Fibroblast of lung (primary cell): ENCODE measurements around the gene STRN3. TPM values are rescaled to one million over a fixed set of nuclear protein-coding genes. Genes with fewer than 3 reads are reported as not detected.

Source experiments
- DNase-seq, 2 donors: peaks; one replicate each; pipeline versions ENCODE4 v3.0.0 to v3.0.0-alpha.2; 2010; ENCODE audit warnings: low read depth in 2 of 2
- H2AFZ ChIP-seq: 2 replicates; pipeline ENCODE4 v1.5.1; 2012; ENCODE audit warnings: low read length, control low read depth, inconsistent platforms
- H3K27ac ChIP-seq: 2 replicates; pipeline ENCODE4 v1.5.1; 2011; ENCODE audit warnings: low read length, control low read depth; ENCODE audit not compliant: insufficient read depth
- H3K27me3 ChIP-seq: 2 replicates; pipeline ENCODE4 v1.5.1; 2011; ENCODE audit warnings: mild to moderate bottlenecking, low read length; ENCODE audit not compliant: control insufficient read depth, insufficient read depth
- H3K36me3 ChIP-seq: 2 replicates; pipeline ENCODE4 v1.5.1; 2011; ENCODE audit warnings: low read length; ENCODE audit not compliant: control insufficient read depth, insufficient read depth
- H3K4me1 ChIP-seq: 2 replicates; pipeline ENCODE4 v1.5.1; 2011; ENCODE audit warnings: low read length; ENCODE audit not compliant: control insufficient read depth, insufficient read depth; ENCODE audit errors: extremely low read depth
- H3K4me2 ChIP-seq: 2 replicates; pipeline ENCODE4 v1.5.1; 2011; ENCODE audit warnings: low read length, control low read depth; ENCODE audit not compliant: insufficient read depth; ENCODE audit errors: extremely low read depth
- H3K4me3 ChIP-seq, 4 experiments: fragments of 200-600 bp in 1 of 4; sonication (generic) in 1 of 4; replicated peaks in 1 of 4; 2 replicates each; pipeline ENCODE4 v1.5.1; 2011 to 2016; ENCODE audit warnings: low read length in 4 of 4, low read depth in 3 of 4, mild to moderate bottlenecking in 3 of 4, control low read depth in 2 of 4, inconsistent platforms in 1 of 4, mixed read lengths in 1 of 4; ENCODE audit not compliant: insufficient read depth in 1 of 4; ENCODE audit errors: control extremely low read depth in 1 of 4
- H3K79me2 ChIP-seq: 2 replicates; pipeline ENCODE4 v1.5.1; 2012; ENCODE audit warnings: mild to moderate bottlenecking, low read length, inconsistent platforms; ENCODE audit not compliant: control insufficient read depth, insufficient read depth
- H3K9ac ChIP-seq: 2 replicates; pipeline ENCODE4 v1.5.1; 2011; ENCODE audit warnings: mild to moderate bottlenecking, low read length, control low read depth; ENCODE audit not compliant: insufficient read depth
- H3K9me3 ChIP-seq: 2 replicates; pipeline ENCODE4 v1.5.1; 2012; ENCODE audit warnings: low read depth, low read length; ENCODE audit not compliant: control insufficient read depth, insufficient read depth
- H4K20me1 ChIP-seq: 2 replicates; pipeline ENCODE4 v1.5.1; 2011; ENCODE audit warnings: low read length; ENCODE audit not compliant: control insufficient read depth, insufficient read depth; ENCODE audit errors: extremely low read depth
- EZH2 ChIP-seq: IDR thresholded peaks from 2 replicates; pipeline ENCODE4 v1.5.1; 2012; ENCODE audit warnings: low read length, control low read depth, mild to moderate bottlenecking; ENCODE audit errors: missing control alignments
- polyA plus RNA-seq, 2 donors: library from polyadenylated mRNA; depleted of rRNA in 1 of 2; stranded (reverse) in 1 of 2; unstranded in 1 of 2; fragments of >200 nt; gene quantifications; 2 replicates each; pipeline ENCODE4 v1.2.1, GENCODE V29; 2011 to 2012; ENCODE audit warnings: missing spikeins in 1 of 2
- total RNA-seq: library from RNA; depleted of rRNA; stranded (reverse); fragments of >200 nt; gene quantifications from 2 replicates; pipeline ENCODE4 v1.2.1, GENCODE V29; 2014
- TF ChIP-seq, protein P1 (sequence below), 2 donors: IDR thresholded peaks in 1 of 2; conservative IDR thresholded peaks in 1 of 2; 1 replicate in 1 of 2; 2 replicates in 1 of 2; pipeline ENCODE4 v1.5.1; 2011 to 2012; ENCODE audit warnings: low read length in 2 of 2, control low read depth in 1 of 2, inconsistent platforms in 1 of 2, low read depth in 1 of 2, mild to moderate bottlenecking in 1 of 2

STRN3 gene
- total and polyA plus RNA-seq, 2 donors (not counting 1 experiment from before 2014, with no cell fraction given), result 42.0 to 88.2 TPM

DNA sequence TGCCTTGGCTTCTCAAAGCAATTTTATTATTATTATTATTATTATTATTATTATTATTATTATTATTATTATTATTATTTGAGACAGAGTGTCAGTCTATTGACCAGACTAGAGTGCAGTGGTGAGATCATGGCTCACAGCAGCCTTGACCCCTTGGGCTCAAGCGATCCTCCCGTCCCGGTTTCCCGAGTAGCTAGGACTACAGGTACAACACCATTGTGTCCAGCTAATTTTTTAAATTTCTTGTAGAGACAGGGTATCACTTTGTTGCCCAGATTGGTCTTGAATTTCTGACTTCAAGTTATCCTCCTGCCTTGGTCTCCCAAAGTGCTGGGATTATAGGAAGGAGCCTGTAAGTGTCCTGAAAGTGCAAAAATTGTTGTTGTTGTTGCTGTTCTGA, 12.3 kb downstream of the STRN3 start:
- Histone ChIP-seq H2AFZ (no peak overlapping the region), H3K79me2 (peaks cover 76% of the 10 kb centered on the region), H3K9ac (no peak overlapping the region), H3K36me3 (no peaks in the 10 kb centered on the region), H3K4me1 (no peaks in the 10 kb centered on the region), H3K4me3 (no peak overlapping the region), H3K27ac (no peak overlapping the region), H3K9me3 (no peaks in the 10 kb centered on the region), H3K27me3 (no peaks in the 10 kb centered on the region), H3K4me2 (no peak overlapping the region), H4K20me1 (no peaks in the 10 kb centered on the region)
- no peak for TF ChIP-seq EZH2
- TF ChIP-seq, protein P1, sequence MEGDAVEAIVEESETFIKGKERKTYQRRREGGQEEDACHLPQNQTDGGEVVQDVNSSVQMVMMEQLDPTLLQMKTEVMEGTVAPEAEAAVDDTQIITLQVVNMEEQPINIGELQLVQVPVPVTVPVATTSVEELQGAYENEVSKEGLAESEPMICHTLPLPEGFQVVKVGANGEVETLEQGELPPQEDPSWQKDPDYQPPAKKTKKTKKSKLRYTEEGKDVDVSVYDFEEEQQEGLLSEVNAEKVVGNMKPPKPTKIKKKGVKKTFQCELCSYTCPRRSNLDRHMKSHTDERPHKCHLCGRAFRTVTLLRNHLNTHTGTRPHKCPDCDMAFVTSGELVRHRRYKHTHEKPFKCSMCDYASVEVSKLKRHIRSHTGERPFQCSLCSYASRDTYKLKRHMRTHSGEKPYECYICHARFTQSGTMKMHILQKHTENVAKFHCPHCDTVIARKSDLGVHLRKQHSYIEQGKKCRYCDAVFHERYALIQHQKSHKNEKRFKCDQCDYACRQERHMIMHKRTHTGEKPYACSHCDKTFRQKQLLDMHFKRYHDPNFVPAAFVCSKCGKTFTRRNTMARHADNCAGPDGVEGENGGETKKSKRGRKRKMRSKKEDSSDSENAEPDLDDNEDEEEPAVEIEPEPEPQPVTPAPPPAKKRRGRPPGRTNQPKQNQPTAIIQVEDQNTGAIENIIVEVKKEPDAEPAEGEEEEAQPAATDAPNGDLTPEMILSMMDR (conservative IDR thresholded peaks at IDR 0.05 in 1 of 2, IDR thresholded peaks at IDR 0.05 in 1 of 2; ENCODE audit: low read depth in 1 of 2, low read length in 2 of 2), result no peak
- no peak for DNase-seq

DNA sequence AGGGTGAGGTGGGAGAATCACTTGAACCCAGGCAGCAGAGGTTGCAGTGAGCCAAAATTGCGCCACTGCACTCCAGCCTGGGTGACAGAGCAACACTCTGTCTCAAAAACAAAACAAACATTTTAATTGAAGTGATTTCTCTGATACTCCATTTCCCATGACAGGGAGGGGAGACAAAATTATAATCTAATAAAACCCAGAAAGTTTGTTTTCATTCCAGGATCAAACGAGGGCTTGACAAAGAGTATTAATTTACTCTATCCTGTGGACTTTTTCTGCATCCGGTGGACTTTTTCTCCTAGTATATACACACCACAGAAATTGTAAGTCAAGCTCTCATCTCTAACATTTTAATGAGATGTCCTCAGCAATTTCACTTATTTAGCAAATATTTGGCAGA, 15.2 kb downstream of the STRN3 start:
- no peaks in the 10 kb centered on the region for H3K9me3 ChIP-seq
- H3K9ac ChIP-seq, result no peak overlapping the region
- H3K4me1 ChIP-seq, result no peaks in the 10 kb centered on the region
- H3K27ac ChIP-seq, result no peak overlapping the region
- no peak for DNase-seq
- H2AFZ ChIP-seq, result no peak overlapping the region
- H3K4me2 ChIP-seq, result no peak overlapping the region
- H3K79me2 ChIP-seq, result peaks cover 72% of the 10 kb centered on the region
- no peaks in the 10 kb centered on the region for H3K27me3 ChIP-seq
- no peak overlapping the region for H3K4me3 ChIP-seq
- no peak for TF ChIP-seq EZH2
- TF ChIP-seq, protein P1 (conservative IDR thresholded peaks at IDR 0.05 in 1 of 2, IDR thresholded peaks at IDR 0.05 in 1 of 2; ENCODE audit: low read depth in 1 of 2, low read length in 2 of 2), result no peak
- no peaks in the 10 kb centered on the region for H3K36me3 ChIP-seq
- no peaks in the 10 kb centered on the region for H4K20me1 ChIP-seq

DNA sequence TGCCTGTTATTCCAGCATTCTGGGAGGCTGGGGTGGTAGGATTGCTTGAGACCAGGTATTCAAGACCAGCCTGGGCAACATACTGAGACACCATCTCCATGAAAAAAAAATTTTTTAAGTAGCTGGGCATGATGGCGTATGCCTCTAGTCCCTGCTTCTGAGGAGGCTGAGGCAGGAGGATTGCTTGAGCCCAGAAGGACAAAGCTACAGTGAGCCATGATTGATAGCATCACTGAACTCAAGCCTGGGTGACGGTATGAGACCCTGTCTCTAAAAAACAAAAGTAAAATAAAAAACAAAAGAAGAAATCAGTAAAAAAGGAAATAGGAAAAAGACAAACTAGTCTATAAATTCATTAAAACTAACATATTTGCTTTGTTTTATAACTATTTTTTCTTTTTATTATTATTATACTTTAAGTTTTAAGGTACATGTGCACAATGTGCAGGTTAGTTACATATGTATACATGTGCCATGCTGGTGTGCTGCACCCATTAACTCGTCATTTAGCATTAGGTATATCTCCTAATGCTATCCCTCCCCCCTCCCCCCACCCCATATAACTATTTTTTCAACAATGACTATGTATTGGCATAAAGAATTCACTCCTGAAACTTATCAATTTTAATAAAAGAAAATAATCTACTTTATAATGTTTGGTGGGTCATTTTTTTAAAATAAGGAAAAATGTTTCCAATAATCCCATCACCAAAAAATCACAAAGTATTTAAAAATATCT, 16.2 kb downstream of the STRN3 start:
- no peaks in the 10 kb centered on the region for H4K20me1 ChIP-seq
- peaks cover 66% of the 10 kb centered on the region for H3K79me2 ChIP-seq
- no peak for DNase-seq
- H3K27ac ChIP-seq, result no peak overlapping the region
- no peak overlapping the region for H3K4me2 ChIP-seq
- H3K36me3 ChIP-seq, result no peaks in the 10 kb centered on the region
- no peaks in the 10 kb centered on the region for H3K4me1 ChIP-seq
- H3K9me3 ChIP-seq, result no peaks in the 10 kb centered on the region
- no peak overlapping the region for H2AFZ ChIP-seq
- TF ChIP-seq, protein P1 (conservative IDR thresholded peaks at IDR 0.05 in 1 of 2, IDR thresholded peaks at IDR 0.05 in 1 of 2; ENCODE audit: low read depth in 1 of 2, low read length in 2 of 2), result no peak
- no peak for TF ChIP-seq EZH2
- H3K4me3 ChIP-seq, result no peak overlapping the region
- no peak overlapping the region for H3K9ac ChIP-seq
- no peaks in the 10 kb centered on the region for H3K27me3 ChIP-seq
